Bronchial epithelial cell (primary cell): ENCODE measurements around the gene PTAFR. TPM values are rescaled to one million over a fixed set of nuclear protein-coding genes. Genes with fewer than 3 reads are reported as not detected.

ENCODE experiments used
- DNase-seq: peaks from one replicate; pipeline ENCODE4 v3.0.0-alpha.2; 2010; ENCODE audit warnings: low read depth
- FAIRE-seq: peaks from 2 replicates; lab custom pipeline; 2011; peaks lifted over from hg19 to GRCh38; lab: Jason Lieb, UNC
- H3K27me3 ChIP-seq: 2 replicates; pipeline ENCODE4 v1.5.1; 2011; ENCODE audit warnings: low read length; ENCODE audit not compliant: control insufficient read depth, insufficient read depth
- H3K36me3 ChIP-seq: 2 replicates; pipeline ENCODE4 v1.5.1; 2011; ENCODE audit warnings: low read length; ENCODE audit not compliant: control insufficient read depth, insufficient read depth
- H3K4me3 ChIP-seq: 2 replicates; pipeline ENCODE4 v1.5.1; 2011; ENCODE audit warnings: mild to moderate bottlenecking, low read depth, low read length, control low read depth
- CTCF ChIP-seq: IDR thresholded peaks from 2 replicates; pipeline ENCODE4 v1.5.1; 2011; ENCODE audit warnings: mild to moderate bottlenecking, moderate library complexity, low read length, control low read depth, inconsistent platforms; ENCODE audit not compliant: insufficient read depth, severe bottlenecking
- total RNA-seq: library from RNA; depleted of rRNA; stranded (reverse); fragments of >200 nt; gene quantifications from 2 replicates; pipeline ENCODE4 v1.2.1, GENCODE V29; 2014

The PTAFR gene
- total RNA-seq, 1 donor from 2014 or later = 5.0 TPM

- TF ChIP-seq CTCF = no peak
- Histone ChIP-seq H3K36me3 (no peaks in the 10 kb centered on the region), H3K27me3 (no peaks in the 10 kb centered on the region), H3K4me3 (no peak overlapping the region)
- FAIRE-seq (no peak), DNase-seq (no peak)
These were observed 3.8 kb downstream of the PTAFR start for GRCh38 chr1:28172713-28173150.

GRCh38 chr1:28171246-28171645 lies 5.2 kb downstream of the PTAFR start:
- no peaks in the 10 kb centered on the region for H3K36me3 ChIP-seq
- DNase-seq (peak; percentile 77), FAIRE-seq (no peak)
- TF ChIP-seq CTCF = no peak
- no peak overlapping the region for H3K4me3 ChIP-seq
- no peaks in the 10 kb centered on the region for H3K27me3 ChIP-seq

GRCh38 chr1:28170001-28170596 lies 6.4 kb downstream of the PTAFR start:
- Histone ChIP-seq H3K36me3 (no peaks in the 10 kb centered on the region), H3K4me3 (no peak overlapping the region), H3K27me3 (no peaks in the 10 kb centered on the region)
- peak; percentile 84 for DNase-seq
- no peak for FAIRE-seq
- TF ChIP-seq CTCF = no peak

GRCh38 chr1:28163496-28164161 lies 12.9 kb downstream of the PTAFR start:
- DNase-seq (no peak), FAIRE-seq (no peak)
- TF ChIP-seq CTCF = no peak
- H3K36me3 ChIP-seq = no peaks in the 10 kb centered on the region
- H3K27me3 ChIP-seq = no peaks in the 10 kb centered on the region
- no peak overlapping the region for H3K4me3 ChIP-seq

GRCh38 chr1:28162151-28162550 lies 14.3 kb downstream of the PTAFR start:
- Histone ChIP-seq H3K4me3 (no peak overlapping the region), H3K36me3 (no peaks in the 10 kb centered on the region), H3K27me3 (no peaks in the 10 kb centered on the region)
- DNase-seq (no peak), FAIRE-seq (peak; percentile 32)
- TF ChIP-seq CTCF = no peak

GRCh38 chr1:28161751-28162150 lies 14.7 kb downstream of the PTAFR start:
- no peak for TF ChIP-seq CTCF
- FAIRE-seq (no peak), DNase-seq (no peak)
- Histone ChIP-seq H3K36me3 (no peaks in the 10 kb centered on the region), H3K4me3 (no peak overlapping the region), H3K27me3 (no peaks in the 10 kb centered on the region)
